Measurements from ENCODE around the gene MICAL3.

DNA sequence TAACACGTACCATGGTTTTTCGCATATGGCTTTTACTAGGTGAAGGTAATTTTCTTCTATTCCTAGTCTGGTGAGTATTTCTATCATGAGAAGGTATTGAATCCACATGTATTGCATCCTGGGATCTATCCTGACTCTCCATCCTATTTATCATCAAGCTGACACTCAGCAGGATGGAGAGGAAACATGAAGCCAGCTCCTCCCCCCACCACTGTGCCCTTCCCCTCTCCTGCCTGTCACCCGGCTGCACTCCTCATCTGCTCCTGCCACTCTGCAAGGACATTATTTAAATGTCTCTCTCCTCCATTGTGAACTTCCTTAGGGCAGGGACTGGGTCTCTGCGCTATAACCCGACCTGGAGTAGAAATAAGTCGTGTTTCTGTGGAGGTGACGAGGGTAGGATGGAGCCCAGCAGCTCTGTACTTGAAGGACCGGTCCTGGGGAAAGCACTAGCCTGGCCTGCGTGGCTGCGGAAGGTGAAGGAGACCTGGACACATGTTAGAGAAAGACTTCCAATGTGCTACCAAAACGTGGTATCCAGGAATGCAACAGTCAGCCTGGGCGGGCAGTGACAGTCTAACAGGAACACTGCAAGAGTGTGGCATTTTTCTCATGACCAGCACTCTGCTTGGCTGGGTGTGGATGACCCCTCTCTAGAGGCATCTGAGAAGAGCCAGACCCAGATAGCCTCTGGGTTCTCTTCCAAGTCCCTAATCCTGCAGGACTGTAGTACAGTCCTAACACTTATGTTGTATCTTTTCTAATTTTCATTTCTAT is 111.2 kb downstream of the MICAL3 start:
- TF ChIP-seq, protein P1, sequence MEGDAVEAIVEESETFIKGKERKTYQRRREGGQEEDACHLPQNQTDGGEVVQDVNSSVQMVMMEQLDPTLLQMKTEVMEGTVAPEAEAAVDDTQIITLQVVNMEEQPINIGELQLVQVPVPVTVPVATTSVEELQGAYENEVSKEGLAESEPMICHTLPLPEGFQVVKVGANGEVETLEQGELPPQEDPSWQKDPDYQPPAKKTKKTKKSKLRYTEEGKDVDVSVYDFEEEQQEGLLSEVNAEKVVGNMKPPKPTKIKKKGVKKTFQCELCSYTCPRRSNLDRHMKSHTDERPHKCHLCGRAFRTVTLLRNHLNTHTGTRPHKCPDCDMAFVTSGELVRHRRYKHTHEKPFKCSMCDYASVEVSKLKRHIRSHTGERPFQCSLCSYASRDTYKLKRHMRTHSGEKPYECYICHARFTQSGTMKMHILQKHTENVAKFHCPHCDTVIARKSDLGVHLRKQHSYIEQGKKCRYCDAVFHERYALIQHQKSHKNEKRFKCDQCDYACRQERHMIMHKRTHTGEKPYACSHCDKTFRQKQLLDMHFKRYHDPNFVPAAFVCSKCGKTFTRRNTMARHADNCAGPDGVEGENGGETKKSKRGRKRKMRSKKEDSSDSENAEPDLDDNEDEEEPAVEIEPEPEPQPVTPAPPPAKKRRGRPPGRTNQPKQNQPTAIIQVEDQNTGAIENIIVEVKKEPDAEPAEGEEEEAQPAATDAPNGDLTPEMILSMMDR (IDR thresholded peaks at IDR 0.05) = no peak
- no peak for TF ChIP-seq POLR2A (IDR thresholded peaks at IDR 0.05)
- no peak for TF ChIP-seq EP300 (IDR thresholded peaks at IDR 0.05)
